HG02973 (cell line): ENCODE measurements around the gene NUDT14.

Source experiments
- ATAC-seq: cut with Tn5 transposase; IDR thresholded peaks from one replicate; pipeline ENCODE4 v1.9.1; 2021; ENCODE audit warnings: moderate library complexity; ENCODE audit not compliant: unreplicated experiment

Gene NUDT14

DNA sequence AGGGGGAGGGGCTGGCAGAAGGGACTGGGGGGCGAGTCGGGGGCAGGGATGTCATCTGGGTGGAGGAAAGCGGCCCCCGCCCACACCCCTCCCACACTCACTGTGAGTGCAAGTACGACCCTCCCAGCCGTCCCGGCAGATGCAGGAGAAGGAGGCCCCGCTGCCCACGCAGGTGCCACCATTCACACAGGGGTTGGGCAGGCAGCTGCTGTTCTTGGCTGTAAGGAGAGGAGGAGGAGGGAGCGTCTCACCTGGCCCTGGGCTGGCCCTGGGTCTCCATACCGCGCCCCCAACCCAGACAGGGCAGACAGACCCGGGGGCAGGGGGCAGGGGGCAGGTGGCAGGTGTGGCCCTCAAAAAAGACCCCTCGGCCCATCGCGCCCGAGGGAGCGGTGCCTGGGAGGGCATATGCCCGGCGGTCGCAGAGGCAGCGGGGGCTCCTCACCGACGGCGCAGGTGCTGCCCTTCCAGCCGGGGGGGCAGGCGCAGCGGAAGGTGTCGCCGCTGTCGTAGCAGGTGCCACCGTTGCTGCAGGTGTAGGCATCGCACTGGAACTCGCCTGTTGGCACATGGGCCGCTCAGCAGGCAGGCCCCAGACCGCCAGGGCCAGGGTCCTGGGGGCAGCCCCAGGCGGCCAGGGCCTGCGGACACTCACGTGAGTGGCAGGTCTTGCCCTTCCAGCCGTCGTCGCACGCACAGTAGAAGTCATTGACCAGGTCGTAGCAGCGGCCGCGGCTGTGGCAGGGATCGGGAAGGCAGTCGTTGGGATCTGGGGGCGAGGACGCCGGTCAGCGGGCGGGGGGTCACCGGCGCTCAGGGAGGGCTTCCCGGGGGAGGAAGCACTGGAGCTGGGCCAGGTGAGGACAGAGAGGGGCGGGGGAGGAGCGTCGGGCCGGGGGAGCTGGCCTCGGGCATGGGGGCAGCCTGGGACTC lies 33.2 kb downstream of the NUDT14 start:
- no peak for ATAC-seq

DNA sequence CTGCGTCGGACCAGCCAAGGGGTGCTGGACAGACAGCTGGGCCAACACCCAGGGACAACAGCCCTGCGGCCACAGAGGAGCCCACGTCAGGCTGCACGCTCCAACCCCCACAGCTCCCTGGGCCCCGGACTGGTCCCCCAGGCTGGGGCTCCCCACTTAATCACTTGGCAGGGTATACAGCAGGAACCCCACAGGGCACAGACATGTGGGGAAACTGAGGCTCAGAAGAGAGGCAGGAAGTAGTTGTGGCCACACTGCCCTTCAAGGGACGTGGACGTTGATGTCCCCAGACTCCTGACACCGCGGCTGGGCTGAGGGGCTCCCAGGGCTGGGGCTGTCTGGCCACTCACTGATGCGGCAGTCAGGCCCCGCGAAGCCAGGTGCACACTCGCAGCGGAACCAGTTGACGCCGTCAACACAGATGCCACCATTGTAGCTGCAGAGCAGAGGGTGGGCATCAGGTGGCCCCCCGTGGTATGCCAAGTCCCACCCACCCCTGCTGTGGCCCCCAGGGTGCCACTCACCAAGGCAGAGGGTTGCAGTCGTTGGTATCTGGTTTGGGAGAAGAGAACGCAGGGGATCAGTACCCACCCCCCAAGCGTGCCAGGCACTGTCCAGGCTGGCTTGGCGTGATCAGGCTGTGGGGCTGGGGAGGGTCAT lies 34.0 kb downstream of the NUDT14 start:
- ATAC-seq: no peak

DNA sequence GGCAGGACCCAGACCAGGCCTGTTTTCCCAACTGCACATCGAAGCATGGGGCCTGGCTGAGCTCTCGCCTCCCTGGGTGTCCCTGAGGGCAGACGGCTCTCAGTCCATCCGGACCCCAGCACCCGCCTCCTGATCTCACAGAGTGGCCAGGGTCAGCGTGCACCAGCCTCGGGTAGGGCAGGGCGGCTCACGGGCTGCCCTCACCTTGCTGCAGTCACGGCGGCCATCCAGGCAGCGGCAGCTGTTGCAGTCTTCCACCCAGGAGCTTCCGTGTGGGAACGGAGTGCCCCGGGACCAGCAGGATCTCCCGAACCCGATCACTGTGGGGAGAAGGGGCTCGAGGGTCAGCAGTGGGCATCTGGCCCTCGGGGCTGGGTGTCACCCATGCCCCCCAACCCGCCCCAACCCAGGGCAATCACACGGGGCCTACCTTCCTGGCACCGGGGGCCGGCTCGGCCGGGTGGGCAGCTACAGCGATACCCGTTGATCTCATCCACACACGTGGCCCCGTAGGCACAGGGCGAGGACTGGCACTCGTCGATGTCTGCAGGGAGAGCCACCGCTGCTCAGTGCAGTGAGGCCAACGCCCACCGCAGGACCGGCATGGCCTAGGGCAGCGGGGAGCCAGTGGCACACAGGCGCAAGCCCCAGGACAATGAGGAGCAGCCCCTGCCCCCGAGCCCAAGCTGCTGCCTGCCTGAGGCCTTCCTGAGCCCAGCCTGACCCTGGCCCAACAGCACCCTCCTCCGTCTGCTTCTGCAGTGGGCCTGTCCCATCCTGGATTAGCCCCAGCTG lies 34.7 kb downstream of the NUDT14 start:
- no peak for ATAC-seq

DNA sequence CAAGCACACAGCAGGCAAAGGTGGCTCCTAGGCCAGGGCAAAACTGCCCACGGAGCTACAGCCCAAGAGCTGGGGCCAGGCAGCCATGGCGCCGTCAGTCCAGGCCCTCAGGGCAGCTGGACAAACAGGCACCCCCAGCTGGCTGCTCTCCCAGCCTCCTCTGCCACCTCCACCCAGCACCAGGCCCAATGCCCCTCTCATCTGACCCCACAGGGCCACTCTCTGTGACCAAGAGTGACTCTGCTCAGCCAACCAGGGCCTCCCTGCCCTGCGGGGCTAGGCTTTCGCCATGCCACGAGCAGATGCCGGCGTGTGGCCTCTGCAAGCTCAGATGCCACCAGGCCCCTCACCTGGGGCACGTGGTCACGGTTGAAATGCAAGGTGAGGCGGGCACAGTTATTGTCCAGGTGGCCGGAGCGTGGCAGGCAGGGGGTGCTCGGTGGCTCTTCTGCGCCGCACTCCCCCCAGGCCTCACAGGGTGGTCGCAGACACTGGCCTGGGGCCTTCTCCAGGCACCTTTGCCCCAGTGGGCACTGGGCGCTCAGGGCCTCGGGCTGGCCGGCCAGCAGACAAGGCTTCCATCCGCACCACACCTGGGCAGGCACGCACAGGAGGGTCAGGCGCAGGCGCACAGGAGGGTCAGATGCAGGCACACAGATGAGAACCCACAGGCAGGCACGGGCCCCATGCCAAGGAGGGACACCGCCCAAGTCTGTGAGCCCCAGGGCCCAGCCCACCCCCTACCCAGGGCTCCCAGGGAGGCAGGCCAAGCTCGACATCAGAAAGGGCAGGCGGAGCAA lies 35.5 kb downstream of the NUDT14 start:
- no peak for ATAC-seq

DNA sequence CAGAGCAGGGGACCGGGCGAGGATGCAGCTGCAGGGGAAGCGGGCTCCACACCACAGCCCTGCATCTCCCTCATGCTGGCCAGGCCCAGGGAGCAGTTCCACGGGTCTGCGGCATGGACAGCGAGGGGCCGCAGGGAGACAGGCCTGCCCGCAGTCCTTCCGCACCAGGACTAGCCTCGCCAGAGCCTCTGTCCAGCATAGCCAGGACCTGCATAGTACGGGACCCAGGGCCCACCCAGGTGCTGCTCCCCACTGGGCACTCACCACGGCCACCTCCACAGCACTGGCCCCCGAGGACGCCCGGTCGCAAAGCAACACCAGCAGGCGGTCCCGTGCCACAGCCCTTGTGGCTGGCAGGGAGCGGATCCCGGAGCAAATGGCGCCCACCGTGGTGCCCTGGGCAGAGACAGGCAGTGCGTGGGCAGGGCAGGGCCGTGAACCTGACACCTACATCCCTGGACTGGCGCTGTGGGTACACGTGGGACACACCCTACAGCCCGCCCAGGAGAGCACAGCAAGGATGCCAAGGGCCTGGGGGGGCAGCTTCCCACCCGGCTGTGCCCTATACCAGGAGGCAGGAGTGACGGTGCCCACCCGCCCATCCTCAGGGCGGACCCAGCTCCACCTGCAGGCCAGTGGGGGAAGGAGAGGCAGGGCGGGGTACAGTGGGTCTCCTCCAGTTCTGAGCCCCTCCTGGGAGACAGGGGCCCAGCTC lies 36.3 kb downstream of the NUDT14 start:
- ATAC-seq: no peak

DNA sequence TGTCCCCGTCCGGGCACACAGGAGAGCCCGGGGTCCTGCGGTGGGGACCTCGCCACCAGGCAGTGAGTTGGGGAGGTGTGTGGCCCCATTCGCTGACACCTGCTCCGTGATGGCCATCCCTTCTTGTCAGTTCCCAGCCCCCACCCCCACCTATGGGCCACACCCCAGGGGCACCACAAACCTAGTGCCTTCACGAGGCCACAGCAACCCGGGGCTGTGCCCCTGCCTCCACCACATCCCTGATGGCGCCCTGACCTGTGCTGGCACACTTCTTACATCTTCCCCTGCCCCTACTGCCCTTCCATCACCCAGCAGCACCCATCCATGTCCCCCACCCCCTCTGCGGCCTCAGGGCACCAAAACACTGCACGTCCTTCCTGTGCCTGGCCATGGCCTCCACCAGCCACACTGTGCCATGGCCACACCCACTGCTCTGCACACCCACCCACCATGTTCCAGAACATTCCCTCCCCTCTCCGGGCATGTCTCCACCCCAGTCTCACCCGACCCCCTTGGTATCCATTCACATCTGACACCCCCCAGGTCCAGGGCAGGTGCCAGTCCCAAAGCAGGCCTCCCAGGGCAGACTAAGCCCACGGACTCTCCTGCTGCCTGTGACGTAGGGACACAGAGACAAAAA lies 37.0 kb downstream of the NUDT14 start:
- ATAC-seq: no peak

DNA sequence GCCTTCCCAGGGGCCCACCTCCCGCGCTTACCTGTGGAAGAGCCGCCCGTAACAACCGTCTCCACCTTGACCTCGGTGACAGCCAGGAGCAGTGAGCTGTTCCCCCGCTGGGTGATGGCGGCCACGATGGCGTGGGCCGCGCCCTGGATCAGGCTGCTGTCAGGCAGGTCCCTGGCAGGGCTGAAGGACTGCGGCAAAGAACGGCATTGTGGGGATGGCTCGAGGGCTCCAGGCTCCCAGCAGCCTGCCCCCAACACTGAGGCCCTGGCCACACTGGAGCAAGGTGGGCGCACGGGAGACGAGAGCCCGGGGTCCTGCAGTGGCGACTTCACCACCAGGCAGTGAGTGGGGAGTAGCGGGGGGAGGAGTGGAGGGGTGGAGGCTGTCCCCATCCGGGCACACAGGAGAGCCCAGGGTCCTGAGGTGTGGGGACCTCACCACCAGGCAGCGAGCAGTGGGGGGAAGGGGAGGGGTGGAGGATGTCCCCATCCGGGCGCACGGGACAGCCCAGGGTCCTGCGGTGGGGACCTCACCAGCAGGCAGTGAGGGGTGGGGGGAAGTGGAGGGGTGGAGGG lies 37.6 kb downstream of the NUDT14 start:
- ATAC-seq: no peak

DNA sequence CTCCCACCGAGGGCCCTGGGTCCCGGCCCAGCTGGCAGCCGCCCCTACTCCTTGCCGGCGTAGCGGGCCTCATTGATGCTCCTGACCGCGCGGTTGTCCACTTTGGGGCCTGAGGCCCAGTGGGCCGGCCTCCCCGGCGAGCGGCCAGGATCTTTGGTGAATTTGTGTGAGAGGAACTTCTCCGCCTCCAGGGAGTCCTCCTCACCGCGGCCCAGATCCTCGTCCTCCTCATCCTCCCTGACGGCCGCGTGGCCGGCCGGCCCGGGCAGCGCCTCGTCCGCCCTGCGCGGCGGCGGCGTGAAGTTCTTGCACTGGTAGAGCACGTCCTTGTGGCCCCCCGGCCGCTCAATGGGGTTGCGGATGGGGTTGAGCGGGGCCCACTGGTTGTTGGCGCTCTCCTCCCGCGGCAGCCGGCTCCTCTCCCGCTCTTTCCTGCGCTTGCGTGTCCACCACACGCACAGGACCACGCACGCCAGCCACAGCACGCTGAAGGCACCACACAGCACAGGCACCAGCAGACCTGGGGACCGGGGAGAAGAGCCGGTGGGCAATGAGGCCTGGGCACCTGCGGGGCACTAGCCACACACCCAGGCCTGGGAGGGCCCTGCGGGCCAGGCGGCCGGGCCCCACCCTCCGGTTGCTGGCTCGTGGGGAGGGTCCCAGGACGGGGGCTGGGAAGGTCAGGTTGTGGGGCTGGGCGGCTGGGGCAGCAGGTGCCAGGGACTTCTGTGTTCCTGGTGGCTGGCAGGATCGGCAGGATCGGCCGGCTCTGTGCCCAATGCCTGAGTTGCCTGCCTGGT lies 38.3 kb downstream of the NUDT14 start:
- no peak for ATAC-seq

DNA sequence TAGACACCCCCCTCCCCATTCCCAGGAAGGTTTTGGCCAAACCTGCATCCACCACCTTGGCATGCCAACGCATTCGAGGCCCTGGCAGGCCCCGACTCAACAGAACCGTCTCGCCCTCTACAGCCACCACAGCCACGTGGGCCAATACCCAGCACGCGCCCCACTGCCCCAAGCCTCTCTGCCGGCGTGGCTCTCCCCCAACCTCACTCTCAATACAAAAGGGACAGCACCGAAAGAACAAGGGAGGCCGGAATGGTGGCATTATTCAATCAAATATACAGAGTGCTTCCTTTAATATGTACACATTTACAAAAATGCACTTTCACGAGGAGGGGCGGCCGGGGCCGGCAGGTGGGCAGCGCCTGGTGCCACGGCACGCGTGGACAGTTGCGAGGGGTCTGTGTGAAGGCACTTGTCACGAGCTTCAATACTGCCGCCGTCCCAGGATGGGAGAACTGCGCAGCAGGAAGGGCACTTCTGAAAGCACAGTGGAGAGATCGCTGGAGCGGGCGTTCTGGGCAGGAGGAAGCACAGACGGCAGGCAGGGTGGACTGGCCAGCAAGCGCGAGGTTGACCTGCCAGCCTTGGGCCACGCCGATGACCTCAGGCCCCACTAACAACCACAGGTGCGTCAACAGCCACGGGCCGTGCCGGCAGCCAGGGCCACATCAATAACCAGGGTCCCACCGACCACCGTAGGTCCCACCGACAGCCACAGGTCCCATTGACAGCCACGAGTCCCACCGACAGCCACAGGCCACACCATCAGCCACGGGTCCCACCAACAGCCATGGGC lies 39.4 kb downstream of the NUDT14 start:
- no peak for ATAC-seq

DNA sequence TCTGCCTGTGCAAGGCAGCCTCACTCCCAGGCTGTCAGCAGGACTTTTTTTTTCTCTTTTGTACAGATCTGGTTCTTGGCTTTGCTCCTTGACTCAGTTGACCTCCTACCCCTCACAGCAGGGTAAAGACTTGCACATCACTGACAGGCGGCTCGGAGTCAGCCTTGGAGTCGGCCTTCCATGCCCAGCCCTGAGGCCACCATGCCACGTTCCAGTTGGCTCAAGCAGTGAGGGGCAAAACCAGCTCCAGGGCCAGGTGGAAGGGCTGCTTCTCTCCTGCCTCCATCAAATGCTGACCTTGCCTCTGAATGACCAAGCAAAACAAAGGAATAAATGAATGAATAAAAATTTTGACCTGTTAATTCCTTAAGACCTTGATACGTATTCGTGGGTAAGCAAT lies 40.1 kb downstream of the NUDT14 start:
- ATAC-seq: no peak

DNA sequence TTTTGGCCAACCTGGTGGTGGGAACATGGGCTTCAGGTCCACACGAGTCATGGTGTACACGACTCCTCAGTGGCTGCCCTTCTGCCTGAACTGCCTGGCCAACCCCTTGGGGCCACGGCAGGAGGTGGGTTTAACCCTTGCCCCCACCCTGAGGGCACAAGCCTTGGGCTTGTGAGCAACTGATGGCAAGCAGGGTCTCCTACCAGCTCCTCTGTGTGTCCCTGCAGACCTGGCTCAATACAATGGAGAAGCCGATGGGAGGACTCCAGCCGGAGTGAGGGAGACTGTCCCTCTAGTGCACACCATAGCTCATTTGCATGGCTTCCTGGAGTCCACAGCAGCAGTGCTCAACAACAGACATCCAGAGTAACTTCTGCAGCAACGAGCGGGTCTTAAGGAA lies 40.5 kb downstream of the NUDT14 start:
- no peak for ATAC-seq

DNA sequence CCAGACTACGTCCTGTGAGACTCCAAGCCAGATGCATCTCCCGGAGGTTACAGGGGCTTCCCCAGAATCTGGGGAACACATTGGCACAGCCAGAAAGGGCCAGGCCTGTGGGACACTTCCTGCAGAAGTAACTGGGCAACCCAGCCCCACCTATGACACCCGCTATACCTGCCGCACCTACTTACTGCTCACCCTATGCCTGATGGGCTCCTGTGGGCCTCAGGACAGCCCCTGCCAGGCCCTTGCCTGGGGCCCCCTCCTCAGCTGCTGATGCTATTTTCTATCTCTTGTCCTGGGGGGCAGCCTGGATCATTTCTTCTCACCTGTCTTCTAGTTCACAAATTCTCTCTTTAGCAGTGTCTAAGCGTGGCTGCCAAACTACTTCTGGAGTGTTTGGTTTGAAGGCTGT lies 41.3 kb downstream of the NUDT14 start:
- no peak for ATAC-seq

DNA sequence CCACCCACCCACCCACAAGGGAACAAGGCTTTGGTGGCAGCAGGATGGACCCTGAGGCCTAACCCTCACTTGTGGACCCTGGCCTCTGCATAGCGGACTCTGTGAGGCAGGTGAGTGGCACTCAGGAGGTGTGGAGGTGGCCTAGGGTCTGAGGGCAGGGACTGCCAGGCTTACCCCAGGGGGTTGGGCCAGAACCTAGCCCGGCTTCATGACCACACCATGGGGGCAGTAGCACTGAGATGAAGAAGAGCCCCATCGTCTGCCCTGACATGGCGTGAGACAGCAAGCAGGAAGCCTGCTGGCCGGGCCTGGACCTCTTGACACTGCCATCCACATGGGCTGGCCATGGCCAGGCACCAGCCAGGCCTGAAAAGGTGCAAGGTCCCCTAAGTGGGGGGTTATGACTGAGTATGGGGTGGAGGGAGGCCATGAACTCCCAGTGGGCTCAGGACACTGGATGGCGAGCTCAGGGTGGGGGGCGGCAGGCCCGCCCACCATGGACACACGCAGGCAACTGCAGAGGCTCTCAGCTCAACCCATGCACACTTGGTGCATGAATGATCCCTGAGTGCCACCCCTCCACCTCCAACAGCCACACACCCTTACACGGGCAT lies 41.8 kb downstream of the NUDT14 start:
- no peak for ATAC-seq

DNA sequence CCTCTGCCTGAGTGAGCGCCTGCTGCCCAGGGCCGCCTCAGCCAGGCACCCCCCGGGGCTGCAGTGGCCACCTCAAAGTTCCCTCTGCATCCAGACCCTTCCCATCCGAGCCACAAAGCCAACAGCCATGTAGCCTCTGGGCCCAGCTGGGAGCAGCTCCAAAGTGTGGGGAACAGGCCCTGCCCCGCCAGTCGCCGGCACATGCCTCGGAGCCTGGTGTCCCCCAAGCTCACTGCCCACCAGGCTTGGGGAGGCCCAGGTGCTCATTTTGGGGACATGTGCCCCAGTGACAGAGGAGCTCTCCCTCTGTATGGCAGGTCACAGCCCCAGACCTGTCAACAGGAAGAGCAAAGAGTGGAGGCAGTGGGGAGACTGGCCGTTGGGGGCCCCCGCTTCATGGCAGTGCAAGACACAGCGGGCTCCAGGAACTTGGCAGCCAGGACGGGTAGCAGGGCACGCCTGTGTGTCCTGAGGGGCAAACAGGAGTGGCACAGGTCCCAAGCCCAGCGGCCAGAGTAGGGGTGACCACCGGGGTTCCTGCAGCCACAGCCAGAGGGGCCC lies 42.5 kb downstream of the NUDT14 start:
- no peak for ATAC-seq

DNA sequence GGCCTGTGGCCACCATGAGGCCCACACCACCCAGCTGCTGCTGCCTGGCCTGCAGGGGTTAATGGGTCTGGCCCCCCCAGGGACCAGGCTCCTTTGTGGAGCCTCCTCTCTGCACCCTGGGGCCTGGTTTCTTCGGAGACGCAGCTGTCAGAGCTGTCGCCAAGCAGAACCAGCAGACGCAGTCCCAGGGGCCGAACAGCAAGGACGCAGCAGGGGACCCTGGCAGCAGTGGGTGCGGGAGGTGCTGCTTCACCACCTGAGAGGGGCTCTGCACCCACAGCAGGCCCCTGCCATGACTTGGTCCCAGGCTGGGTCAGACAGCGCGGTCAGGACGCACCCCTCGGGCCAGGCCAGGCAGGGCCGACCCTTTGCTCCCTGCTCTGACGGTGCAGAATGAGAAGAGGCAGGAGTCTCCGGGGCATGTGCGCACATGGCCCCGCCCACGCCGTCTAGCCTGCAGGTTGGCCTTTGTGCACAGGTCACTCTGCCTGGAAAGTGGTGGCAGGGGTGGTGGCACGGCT lies 43.0 kb downstream of the NUDT14 start:
- ATAC-seq: no peak

DNA sequence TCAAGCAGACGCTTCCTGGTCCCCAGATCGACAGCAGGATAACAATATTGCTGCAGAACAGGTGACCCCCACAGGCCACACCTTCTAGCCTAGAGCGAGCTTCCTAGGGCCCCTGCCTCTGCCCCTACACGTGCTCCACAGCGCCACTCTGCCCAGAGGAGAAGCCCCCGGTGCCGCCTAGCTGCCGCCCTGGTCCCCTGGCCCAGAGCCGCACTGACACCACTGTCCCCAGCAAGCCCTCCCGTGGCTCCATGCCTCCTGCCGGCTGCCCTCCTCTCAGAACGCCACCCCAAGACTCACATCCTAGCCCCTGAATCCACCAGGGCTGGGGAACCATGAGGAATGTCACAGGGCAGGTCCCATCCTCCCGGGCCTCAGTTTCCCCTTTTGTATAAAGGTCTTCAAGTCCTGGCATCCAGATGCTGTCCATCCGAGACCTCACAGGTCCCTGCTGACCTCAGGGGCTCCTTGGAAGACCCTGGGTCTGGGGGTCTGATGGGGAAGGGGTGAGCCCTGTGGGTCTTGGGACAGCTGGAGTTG lies 43.6 kb downstream of the NUDT14 start:
- ATAC-seq: no peak
